Cardiac fibroblast (primary cell): Measurements from ENCODE around the gene MCTP1.

Source experiments
- DNase-seq, 2 donors: peaks; one replicate each; pipeline versions ENCODE4 v3.0.0 to v3.0.0-alpha.2; 2010; ENCODE audit warnings: low read depth in 2 of 2
- H3K4me3 ChIP-seq, 2 donors: replicated peaks in 1 of 2; 1 replicate in 1 of 2; 2 replicates in 1 of 2; pipeline ENCODE4 v1.5.1; 2011; ENCODE audit warnings: low read depth in 2 of 2, low read length in 2 of 2, mild to moderate bottlenecking in 2 of 2, moderate library complexity in 1 of 2
- TF ChIP-seq, protein P1 (sequence below): IDR thresholded peaks from one replicate; pipeline ENCODE4 v1.5.1; 2011; ENCODE audit warnings: low read depth, mild to moderate bottlenecking, low read length, inconsistent platforms

The MCTP1 gene

DNA sequence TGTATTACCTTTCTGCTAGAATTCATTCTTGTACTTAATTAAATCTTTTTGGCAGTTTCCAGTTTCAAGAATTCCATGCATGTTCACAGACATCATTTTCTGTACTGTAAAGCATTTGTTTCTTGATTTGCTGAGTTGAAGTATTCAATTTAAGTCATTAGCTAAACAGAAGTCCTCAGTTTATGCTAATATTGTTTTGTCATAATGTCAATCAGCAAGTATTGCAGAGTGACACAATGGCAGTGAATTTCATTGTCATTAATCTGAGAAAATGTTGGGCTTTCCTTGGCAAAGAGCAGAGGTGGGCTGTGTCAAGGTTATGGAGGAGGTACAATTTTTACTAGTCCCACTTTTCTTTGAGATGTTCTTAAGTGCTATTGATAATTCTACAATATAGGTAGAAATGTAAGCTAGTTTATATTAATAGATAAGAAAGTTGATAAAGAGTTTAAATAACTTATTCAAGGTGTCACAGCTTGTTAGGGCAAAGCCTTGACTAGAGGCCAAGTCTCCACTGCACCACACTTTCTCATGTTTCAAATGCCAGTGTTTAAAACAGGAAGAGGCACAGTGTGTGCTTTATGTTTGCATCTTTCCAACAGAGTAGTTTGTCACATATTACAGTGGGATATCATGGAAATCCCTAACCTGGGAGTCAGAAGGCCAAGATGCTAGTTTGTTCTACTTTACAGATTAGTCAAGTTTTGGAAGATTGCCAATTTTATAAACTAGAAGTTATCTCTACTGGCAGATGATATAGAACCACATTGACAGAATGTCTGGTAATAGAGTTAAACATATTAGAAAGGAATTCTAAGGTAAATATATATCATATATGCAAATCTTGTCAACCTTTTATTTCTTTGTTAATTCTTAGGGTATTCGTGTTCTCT, 610.2 kb downstream of the MCTP1 start:
- H3K4me3 ChIP-seq = no peak overlapping the region
- TF ChIP-seq, protein P1, sequence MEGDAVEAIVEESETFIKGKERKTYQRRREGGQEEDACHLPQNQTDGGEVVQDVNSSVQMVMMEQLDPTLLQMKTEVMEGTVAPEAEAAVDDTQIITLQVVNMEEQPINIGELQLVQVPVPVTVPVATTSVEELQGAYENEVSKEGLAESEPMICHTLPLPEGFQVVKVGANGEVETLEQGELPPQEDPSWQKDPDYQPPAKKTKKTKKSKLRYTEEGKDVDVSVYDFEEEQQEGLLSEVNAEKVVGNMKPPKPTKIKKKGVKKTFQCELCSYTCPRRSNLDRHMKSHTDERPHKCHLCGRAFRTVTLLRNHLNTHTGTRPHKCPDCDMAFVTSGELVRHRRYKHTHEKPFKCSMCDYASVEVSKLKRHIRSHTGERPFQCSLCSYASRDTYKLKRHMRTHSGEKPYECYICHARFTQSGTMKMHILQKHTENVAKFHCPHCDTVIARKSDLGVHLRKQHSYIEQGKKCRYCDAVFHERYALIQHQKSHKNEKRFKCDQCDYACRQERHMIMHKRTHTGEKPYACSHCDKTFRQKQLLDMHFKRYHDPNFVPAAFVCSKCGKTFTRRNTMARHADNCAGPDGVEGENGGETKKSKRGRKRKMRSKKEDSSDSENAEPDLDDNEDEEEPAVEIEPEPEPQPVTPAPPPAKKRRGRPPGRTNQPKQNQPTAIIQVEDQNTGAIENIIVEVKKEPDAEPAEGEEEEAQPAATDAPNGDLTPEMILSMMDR = no peak
- DNase-seq = peak; percentile 2 to 17

- TF ChIP-seq, protein P1 = no peak
- DNase-seq = peak in 1 of 2 donors; percentile 53
- no peak overlapping the region for H3K4me3 ChIP-seq
These were observed 612.1 kb downstream of the MCTP1 start for GRCh38 chr5:94672746-94673145.

DNA sequence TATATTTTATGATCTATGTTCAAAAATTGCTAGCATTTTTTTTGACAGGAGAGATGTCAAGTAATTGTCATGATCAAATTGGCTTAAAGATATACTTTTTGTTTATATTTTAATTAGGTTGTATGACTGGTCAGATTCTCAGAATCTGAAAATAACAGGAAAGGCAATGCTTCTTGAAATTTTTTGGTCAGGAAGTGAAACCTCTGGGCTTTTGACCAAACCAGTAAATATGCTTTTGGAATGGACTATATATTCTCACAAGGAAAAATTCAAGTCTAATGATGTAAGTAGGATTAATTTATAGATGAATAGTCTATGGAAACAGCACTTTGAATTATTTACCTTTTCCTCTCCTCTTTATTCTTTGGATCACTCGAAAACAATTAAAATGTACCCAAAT, 614.2 kb downstream of the MCTP1 start:
- no peak overlapping the region for H3K4me3 ChIP-seq
- TF ChIP-seq, protein P1 = no peak
- DNase-seq = peak in 1 of 2 donors; percentile 42

DNA sequence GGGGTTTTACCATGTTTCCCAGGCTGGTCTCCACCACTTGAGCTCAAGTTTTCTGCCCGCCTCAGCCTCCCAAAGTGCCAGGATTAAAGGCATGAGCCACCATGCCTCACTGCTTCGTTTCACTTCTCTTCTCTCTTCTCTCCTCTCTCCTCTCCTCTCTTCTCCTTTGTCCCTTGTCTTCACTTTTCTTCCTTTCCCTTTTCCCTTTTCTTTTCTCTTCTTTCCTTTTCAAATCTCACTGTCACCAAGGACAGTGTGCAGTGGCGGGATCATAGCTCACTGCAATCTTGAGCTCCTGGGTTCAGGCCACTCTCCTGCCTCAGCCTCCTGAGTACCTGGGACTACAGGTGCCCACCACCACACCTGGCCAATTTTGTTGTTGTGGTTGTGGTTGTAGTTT, 617.0 kb downstream of the MCTP1 start:
- TF ChIP-seq, protein P1 = no peak
- H3K4me3 ChIP-seq = no peak overlapping the region
- no peak for DNase-seq

DNA sequence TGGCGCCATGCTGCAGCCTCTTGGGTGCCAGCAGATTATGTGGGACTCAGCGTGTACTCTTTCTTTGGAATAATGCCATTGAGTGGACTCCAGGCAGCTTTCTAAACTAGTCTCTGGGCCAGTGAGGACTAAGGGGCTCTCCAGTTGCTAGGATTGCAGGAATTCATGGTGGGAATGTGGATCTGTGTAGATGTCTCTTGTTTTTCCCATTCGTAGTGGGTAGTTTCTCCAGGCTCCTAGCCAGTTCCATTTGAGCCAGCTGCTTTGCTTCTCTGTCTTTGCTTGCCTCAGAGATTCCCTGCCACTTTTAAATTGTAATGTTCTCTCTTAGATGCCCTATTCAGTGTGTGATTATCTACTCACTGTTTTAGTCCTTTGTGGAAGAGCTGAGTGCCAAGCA, 623.8 kb downstream of the MCTP1 start:
- TF ChIP-seq, protein P1 = no peak
- H3K4me3 ChIP-seq = no peak overlapping the region
- no peak for DNase-seq

GRCh38 chr5:94660506-94660905, 624.4 kb downstream of the MCTP1 start:
- TF ChIP-seq, protein P1 = no peak
- no peak for DNase-seq
- no peak overlapping the region for H3K4me3 ChIP-seq
